SK-N-SH (cell line): ENCODE data around the gene PEX13. TPM values are rescaled to one million over a fixed set of nuclear protein-coding genes. Genes with fewer than 3 reads are reported as not detected.

Source experiments
- CTCF ChIA-PET: fragments of 300-600, 350-600 bp; formaldehyde crosslinking; extraction: SDS; loops from one replicate; lab custom pipeline; 2021; lab: Yijun Ruan, JAX
- POLR2A ChIA-PET: fragments of 350-600 bp; sonication (Branson Sonifier 250); formaldehyde crosslinking; extraction: SDS; loops from one replicate; lab custom pipeline; 2020; ENCODE audit warnings: antibody characterized with exemption, inconsistent platforms; lab: Yijun Ruan, JAX
- DNase-seq: peaks from one replicate; pipeline ENCODE4 v3.0.0; 2012
- H2AFZ ChIP-seq: fragments of 200-600 bp; sonication (generic); 2 replicates; pipeline ENCODE4 v1.8.1; 2016; ENCODE audit warnings: antibody characterized with exemption, mild to moderate bottlenecking, low read depth
- H3F3A ChIP-seq: fragments of 200-600 bp; sonication (generic); replicated peaks from 2 replicates; pipeline ENCODE3; 2016; ENCODE audit warnings: antibody characterized with exemption, mild to moderate bottlenecking; ENCODE audit not compliant: insufficient read depth
- H3K27ac ChIP-seq, 2 experiments: fragments of 200-500 bp in 1 of 2; fragments of 200-600 bp in 1 of 2; sonication (Bioruptor generic) in 1 of 2; sonication (generic), shearing (Covaris generic) in 1 of 2; 2 replicates each; pipeline versions ENCODE4 v1.5.1 to v1.6.1; 2014 to 2016; ENCODE audit warnings: low read depth in 2 of 2, inconsistent platforms in 1 of 2, low read length in 1 of 2, mild to moderate bottlenecking in 1 of 2, mixed read lengths in 1 of 2
- H3K27me3 ChIP-seq: fragments of 200-600 bp; sonication (generic), shearing (Covaris generic); 2 replicates; pipeline ENCODE4 v1.6.1; 2016; ENCODE audit warnings: mixed run types; ENCODE audit not compliant: insufficient read depth
- H3K36me3 ChIP-seq, 2 experiments: fragments of 200-500 bp in 1 of 2; fragments of 200-600 bp in 1 of 2; sonication (Bioruptor generic) in 1 of 2; sonication (generic) in 1 of 2; replicated peaks in 1 of 2; 2 replicates each; pipeline versions ENCODE3 to v1.5.1; 2014 to 2016; ENCODE audit warnings: low read length in 1 of 2, mild to moderate bottlenecking in 1 of 2; ENCODE audit not compliant: insufficient read depth in 2 of 2, control insufficient read depth in 1 of 2
- H3K4me1 ChIP-seq, 2 experiments: fragments of 200-500 bp in 1 of 2; fragments of 200-600 bp in 1 of 2; sonication (Bioruptor generic) in 1 of 2; sonication (generic), shearing (Covaris generic) in 1 of 2; 2 replicates each; pipeline versions ENCODE4 v1.5.1 to v1.6.1; 2014 to 2016; ENCODE audit warnings: low read depth in 1 of 2, low read length in 1 of 2, mixed run types in 1 of 2; ENCODE audit not compliant: insufficient read depth in 2 of 2, control insufficient read depth in 1 of 2
- H3K4me2 ChIP-seq: fragments of 200-600 bp; sonication (generic), shearing (Covaris generic); 2 replicates; pipeline ENCODE4 v1.6.1; 2017; ENCODE audit warnings: mixed run types
- H3K4me3 ChIP-seq, 2 experiments: fragments of 200-500 bp in 1 of 2; fragments of 200-600 bp in 1 of 2; sonication (Bioruptor generic) in 1 of 2; sonication (generic), shearing (Covaris generic) in 1 of 2; 2 replicates each; pipeline versions ENCODE4 v1.5.1 to v1.8.1; 2014 to 2016; ENCODE audit warnings: low read depth in 2 of 2, inconsistent platforms in 1 of 2, low read length in 1 of 2, mild to moderate bottlenecking in 1 of 2, mixed read lengths in 1 of 2, moderate library complexity in 1 of 2
- H3K79me2 ChIP-seq: fragments of 200-600 bp; sonication (generic); 2 replicates; pipeline ENCODE4 v1.8.1; 2017; ENCODE audit warnings: mild to moderate bottlenecking; ENCODE audit not compliant: insufficient read depth
- H3K9ac ChIP-seq: fragments of 200-600 bp; sonication (generic); 2 replicates; pipeline ENCODE4 v1.6.1; 2017; ENCODE audit warnings: mixed run types
- H3K9me2 ChIP-seq: fragments of 200-600 bp; sonication (generic); 2 replicates; pipeline ENCODE4 v1.6.1; 2017; ENCODE audit warnings: mixed run types
- H3K9me3 ChIP-seq: fragments of 200-600 bp; sonication (generic); 2 replicates; pipeline ENCODE4 v1.6.1; 2017; ENCODE audit warnings: mixed run types, mild to moderate bottlenecking, moderate library complexity
- H4K20me1 ChIP-seq: fragments of 200-600 bp; sonication (generic); 2 replicates; pipeline ENCODE4 v1.6.1; 2017; ENCODE audit warnings: mild to moderate bottlenecking, mixed run types; ENCODE audit not compliant: insufficient read depth
- CHD2 ChIP-seq: fragments of 150-350 bp; IDR thresholded peaks from 2 replicates; pipeline ENCODE4 v1.6.1; 2018; ENCODE audit warnings: low read length; ENCODE audit not compliant: partially characterized antibody
- EZH2phosphoT487 ChIP-seq: fragments of 200-600 bp; sonication (generic); IDR thresholded peaks from 2 replicates; pipeline ENCODE4 v1.6.1; 2017; ENCODE audit warnings: low read depth, mixed run types, mild to moderate bottlenecking, antibody characterized with exemption, moderate library complexity, borderline replicate concordance
- FOXJ3 ChIP-seq: sonication (generic); formaldehyde crosslinking; IDR thresholded peaks from 2 replicates; pipeline ENCODE4 v1.5.1; 2020; ENCODE audit warnings: mild to moderate bottlenecking, missing genetic modification reagents
- JUND ChIP-seq: IDR thresholded peaks from 2 replicates; pipeline ENCODE4 v1.4.0; 2012
- MEF2A ChIP-seq: IDR thresholded peaks from 2 replicates; pipeline ENCODE4 v1.4.0; 2012; ENCODE audit warnings: low read depth, borderline replicate concordance
- NFIC ChIP-seq: IDR thresholded peaks from 2 replicates; pipeline ENCODE4 v1.4.0; 2012; ENCODE audit warnings: borderline replicate concordance
- POLR2AphosphoS5 ChIP-seq: IDR thresholded peaks from 2 replicates; pipeline ENCODE4 v1.6.1; 2012; ENCODE audit warnings: low read depth, low read length
- RAD21 ChIP-seq: IDR thresholded peaks from 2 replicates; pipeline ENCODE4 v1.6.1; 2012; ENCODE audit warnings: mild to moderate bottlenecking, low read length
- RCOR1 ChIP-seq: fragments of 150-350 bp; IDR thresholded peaks from 2 replicates; pipeline ENCODE4 v1.6.1; 2017; ENCODE audit warnings: antibody characterized with exemption, low read length
- RFX5 ChIP-seq: IDR thresholded peaks from 2 replicates; pipeline ENCODE4 v1.6.1; 2012; ENCODE audit warnings: mild to moderate bottlenecking, improper control_type of control experiment, low read length
- RXRA ChIP-seq: IDR thresholded peaks from 2 replicates; pipeline ENCODE4 v1.4.0; 2012; ENCODE audit warnings: low read depth, mild to moderate bottlenecking, borderline replicate concordance
- SIN3A ChIP-seq: IDR thresholded peaks from 2 replicates; pipeline ENCODE4 v1.6.1; 2012; ENCODE audit warnings: low read depth, mild to moderate bottlenecking, low read length, moderate library complexity, borderline replicate concordance
- TAF1 ChIP-seq: IDR thresholded peaks from 2 replicates; pipeline ENCODE4 v1.6.1; 2012; ENCODE audit warnings: low read depth, mild to moderate bottlenecking, low read length, moderate library complexity, borderline replicate concordance
- TEAD4 ChIP-seq: IDR thresholded peaks from 2 replicates; pipeline ENCODE4 v1.4.0; 2012; ENCODE audit warnings: mild to moderate bottlenecking, borderline replicate concordance; ENCODE audit not compliant: insufficient read depth
- YY1 ChIP-seq: IDR thresholded peaks from 2 replicates; pipeline ENCODE4 v1.4.0; 2012; ENCODE audit warnings: low read depth, mild to moderate bottlenecking
- polyA plus RNA-seq, 3 experiments: library from polyadenylated mRNA; depleted of rRNA; stranded (reverse); fragments of >200 nt; gene quantifications; 2 replicates each; pipeline ENCODE4 v1.2.3, GENCODE V29; 2012
- TF ChIP-seq, protein P1 (sequence below): IDR thresholded peaks from 2 replicates; pipeline ENCODE4 v1.4.0; 2012; ENCODE audit warnings: low read depth, borderline replicate concordance
- TF ChIP-seq, protein P2 (sequence below): IDR thresholded peaks from 2 replicates; pipeline ENCODE4 v1.6.1; 2012; ENCODE audit warnings: mild to moderate bottlenecking, low read depth, low read length, moderate library complexity
- TF ChIP-seq, protein P3 (sequence below): IDR thresholded peaks from 2 replicates; pipeline ENCODE4; 2012
- TF ChIP-seq, protein P4 (sequence below): fragments of 150-350 bp; IDR thresholded peaks from 2 replicates; pipeline ENCODE4 v1.6.1; 2016; ENCODE audit warnings: mild to moderate bottlenecking, low read depth, low read length
- TF ChIP-seq, protein P5 (sequence below): fragments of 150-350 bp; IDR thresholded peaks from 2 replicates; pipeline ENCODE4 v1.6.1; 2017; ENCODE audit warnings: antibody characterized with exemption, low read length, low read depth, borderline replicate concordance

The PEX13 gene
- polyA plus RNA-seq, 1 of the 3 experiments (the other 2 are of a cell fraction) = 10.3 TPM

DNA sequence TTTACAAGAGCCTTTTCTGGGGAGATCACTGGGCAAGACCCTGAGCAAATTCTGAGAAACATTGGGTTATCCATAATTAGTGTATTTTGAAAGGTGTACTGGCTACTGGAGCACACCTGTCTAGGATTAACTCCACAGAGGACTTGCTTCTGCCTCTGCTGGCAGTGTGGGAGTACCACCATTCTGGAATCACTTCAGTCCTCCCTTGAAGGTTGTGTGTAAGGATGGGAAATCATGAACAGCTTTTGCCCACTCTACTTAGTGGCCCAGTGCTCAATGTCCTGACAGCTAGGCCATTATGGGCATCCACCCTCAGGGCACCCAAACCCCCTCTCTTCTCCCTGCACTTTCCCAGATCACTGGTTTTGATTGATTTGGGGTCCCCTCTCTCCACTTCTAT is 40.0 kb downstream of the PEX13 start:
- H4K20me1 ChIP-seq = no peaks in the 10 kb centered on the region
- ChIA-PET POLR2A (no interaction called here), CTCF (interaction anchor here (1.5 kb wide), 1 partner anchor 58 kb away, joined by 4 read pairs; no protein-coding TSS in a partner anchor)
- peaks cover 0 to 12% of the 10 kb centered on the region in 2 experiments for H3K36me3 ChIP-seq
- no peaks in the 10 kb centered on the region for H3K9me3 ChIP-seq
- no peaks in the 10 kb centered on the region for H3K79me2 ChIP-seq
- no peak overlapping the region for H3K4me2 ChIP-seq
- H3F3A ChIP-seq = no peaks in the 10 kb centered on the region
- H3K27ac ChIP-seq = no peak overlapping the region
- H3K9me2 ChIP-seq = no peaks in the 10 kb centered on the region
- no peak overlapping the region for H3K9ac ChIP-seq
- H3K27me3 ChIP-seq = no peaks in the 10 kb centered on the region
- TF ChIP-seq RXRA (no peak), CHD2 (no peak), RCOR1 (no peak)
- no peaks in the 10 kb centered on the region for H3K4me1 ChIP-seq
- H2AFZ ChIP-seq = no peak overlapping the region
- no peak overlapping the region for H3K4me3 ChIP-seq
- no peak for DNase-seq

DNA sequence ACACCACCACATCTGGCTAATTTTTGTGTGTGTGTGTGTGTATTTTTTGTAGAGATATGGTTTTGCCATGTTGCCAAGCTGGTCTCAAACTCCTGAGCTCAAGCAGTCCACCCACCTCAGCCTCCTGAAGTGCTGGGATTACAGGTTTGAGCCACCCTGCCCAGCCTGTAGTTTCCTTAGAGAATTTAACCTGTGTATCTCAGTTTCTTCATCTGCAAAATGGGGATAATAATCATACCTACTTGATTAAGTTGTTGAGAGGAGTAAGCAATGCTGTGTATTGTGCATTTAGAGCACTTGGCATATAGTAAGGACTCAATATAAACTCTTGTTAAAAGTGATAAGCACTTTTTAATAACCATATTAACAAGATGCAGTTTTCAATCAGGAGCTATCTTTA is 41.9 kb downstream of the PEX13 start:
- peaks cover 0 to 12% of the 10 kb centered on the region in 2 experiments for H3K36me3 ChIP-seq
- no peak for DNase-seq
- ChIA-PET CTCF (interaction anchor here (1.4 to 1.6 kb wide), 2 partner anchors 28 to 60 kb away, joined by 3 to 4 read pairs; no protein-coding TSS in a partner anchor), POLR2A (no interaction called here)
- H2AFZ ChIP-seq = no peak overlapping the region
- H3K27ac ChIP-seq = no peak overlapping the region
- no peaks in the 10 kb centered on the region for H4K20me1 ChIP-seq
- no peaks in the 10 kb centered on the region for H3K4me1 ChIP-seq
- no peaks in the 10 kb centered on the region for H3F3A ChIP-seq
- no peaks in the 10 kb centered on the region for H3K9me2 ChIP-seq
- no peak for TF ChIP-seq FOXJ3 (CRISPR knock-in tag)
- no peak for TF ChIP-seq SIN3A
- no peak for TF ChIP-seq RAD21
- TF ChIP-seq TAF1 = no peak
- TF ChIP-seq, protein P1, sequence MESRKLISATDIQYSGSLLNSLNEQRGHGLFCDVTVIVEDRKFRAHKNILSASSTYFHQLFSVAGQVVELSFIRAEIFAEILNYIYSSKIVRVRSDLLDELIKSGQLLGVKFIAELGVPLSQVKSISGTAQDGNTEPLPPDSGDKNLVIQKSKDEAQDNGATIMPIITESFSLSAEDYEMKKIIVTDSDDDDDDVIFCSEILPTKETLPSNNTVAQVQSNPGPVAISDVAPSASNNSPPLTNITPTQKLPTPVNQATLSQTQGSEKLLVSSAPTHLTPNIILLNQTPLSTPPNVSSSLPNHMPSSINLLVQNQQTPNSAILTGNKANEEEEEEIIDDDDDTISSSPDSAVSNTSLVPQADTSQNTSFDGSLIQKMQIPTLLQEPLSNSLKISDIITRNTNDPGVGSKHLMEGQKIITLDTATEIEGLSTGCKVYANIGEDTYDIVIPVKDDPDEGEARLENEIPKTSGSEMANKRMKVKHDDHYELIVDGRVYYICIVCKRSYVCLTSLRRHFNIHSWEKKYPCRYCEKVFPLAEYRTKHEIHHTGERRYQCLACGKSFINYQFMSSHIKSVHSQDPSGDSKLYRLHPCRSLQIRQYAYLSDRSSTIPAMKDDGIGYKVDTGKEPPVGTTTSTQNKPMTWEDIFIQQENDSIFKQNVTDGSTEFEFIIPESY = no peak
- no peak for TF ChIP-seq YY1
- TF ChIP-seq TEAD4 = no peak
- TF ChIP-seq, protein P2, sequence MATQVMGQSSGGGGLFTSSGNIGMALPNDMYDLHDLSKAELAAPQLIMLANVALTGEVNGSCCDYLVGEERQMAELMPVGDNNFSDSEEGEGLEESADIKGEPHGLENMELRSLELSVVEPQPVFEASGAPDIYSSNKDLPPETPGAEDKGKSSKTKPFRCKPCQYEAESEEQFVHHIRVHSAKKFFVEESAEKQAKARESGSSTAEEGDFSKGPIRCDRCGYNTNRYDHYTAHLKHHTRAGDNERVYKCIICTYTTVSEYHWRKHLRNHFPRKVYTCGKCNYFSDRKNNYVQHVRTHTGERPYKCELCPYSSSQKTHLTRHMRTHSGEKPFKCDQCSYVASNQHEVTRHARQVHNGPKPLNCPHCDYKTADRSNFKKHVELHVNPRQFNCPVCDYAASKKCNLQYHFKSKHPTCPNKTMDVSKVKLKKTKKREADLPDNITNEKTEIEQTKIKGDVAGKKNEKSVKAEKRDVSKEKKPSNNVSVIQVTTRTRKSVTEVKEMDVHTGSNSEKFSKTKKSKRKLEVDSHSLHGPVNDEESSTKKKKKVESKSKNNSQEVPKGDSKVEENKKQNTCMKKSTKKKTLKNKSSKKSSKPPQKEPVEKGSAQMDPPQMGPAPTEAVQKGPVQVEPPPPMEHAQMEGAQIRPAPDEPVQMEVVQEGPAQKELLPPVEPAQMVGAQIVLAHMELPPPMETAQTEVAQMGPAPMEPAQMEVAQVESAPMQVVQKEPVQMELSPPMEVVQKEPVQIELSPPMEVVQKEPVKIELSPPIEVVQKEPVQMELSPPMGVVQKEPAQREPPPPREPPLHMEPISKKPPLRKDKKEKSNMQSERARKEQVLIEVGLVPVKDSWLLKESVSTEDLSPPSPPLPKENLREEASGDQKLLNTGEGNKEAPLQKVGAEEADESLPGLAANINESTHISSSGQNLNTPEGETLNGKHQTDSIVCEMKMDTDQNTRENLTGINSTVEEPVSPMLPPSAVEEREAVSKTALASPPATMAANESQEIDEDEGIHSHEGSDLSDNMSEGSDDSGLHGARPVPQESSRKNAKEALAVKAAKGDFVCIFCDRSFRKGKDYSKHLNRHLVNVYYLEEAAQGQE = no peak
- TF ChIP-seq POLR2AphosphoS5 = no peak
- TF ChIP-seq, protein P3, sequence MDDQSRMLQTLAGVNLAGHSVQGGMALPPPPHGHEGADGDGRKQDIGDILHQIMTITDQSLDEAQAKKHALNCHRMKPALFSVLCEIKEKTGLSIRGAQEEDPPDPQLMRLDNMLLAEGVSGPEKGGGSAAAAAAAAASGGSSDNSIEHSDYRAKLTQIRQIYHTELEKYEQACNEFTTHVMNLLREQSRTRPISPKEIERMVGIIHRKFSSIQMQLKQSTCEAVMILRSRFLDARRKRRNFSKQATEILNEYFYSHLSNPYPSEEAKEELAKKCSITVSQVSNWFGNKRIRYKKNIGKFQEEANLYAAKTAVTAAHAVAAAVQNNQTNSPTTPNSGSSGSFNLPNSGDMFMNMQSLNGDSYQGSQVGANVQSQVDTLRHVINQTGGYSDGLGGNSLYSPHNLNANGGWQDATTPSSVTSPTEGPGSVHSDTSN = no peak
- TF ChIP-seq RFX5 = no peak
- no peak for TF ChIP-seq MEF2A
- no peak for TF ChIP-seq EZH2phosphoT487
- no peak for TF ChIP-seq JUND
- TF ChIP-seq NFIC = no peak
- TF ChIP-seq, protein P4, sequence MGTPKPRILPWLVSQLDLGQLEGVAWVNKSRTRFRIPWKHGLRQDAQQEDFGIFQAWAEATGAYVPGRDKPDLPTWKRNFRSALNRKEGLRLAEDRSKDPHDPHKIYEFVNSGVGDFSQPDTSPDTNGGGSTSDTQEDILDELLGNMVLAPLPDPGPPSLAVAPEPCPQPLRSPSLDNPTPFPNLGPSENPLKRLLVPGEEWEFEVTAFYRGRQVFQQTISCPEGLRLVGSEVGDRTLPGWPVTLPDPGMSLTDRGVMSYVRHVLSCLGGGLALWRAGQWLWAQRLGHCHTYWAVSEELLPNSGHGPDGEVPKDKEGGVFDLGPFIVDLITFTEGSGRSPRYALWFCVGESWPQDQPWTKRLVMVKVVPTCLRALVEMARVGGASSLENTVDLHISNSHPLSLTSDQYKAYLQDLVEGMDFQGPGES = no peak
- TF ChIP-seq, protein P5, sequence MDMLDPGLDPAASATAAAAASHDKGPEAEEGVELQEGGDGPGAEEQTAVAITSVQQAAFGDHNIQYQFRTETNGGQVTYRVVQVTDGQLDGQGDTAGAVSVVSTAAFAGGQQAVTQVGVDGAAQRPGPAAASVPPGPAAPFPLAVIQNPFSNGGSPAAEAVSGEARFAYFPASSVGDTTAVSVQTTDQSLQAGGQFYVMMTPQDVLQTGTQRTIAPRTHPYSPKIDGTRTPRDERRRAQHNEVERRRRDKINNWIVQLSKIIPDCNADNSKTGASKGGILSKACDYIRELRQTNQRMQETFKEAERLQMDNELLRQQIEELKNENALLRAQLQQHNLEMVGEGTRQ = no peak
- no peaks in the 10 kb centered on the region for H3K79me2 ChIP-seq
- no peak overlapping the region for H3K4me3 ChIP-seq
- no peaks in the 10 kb centered on the region for H3K9me3 ChIP-seq
- no peak overlapping the region for H3K4me2 ChIP-seq
- H3K9ac ChIP-seq = no peak overlapping the region
- H3K27me3 ChIP-seq = no peaks in the 10 kb centered on the region
